Calu3 (cell line): ENCODE data around the gene MTTP. TPM values are rescaled to one million over a fixed set of nuclear protein-coding genes. Genes with fewer than 3 reads are reported as not detected.

Source experiments
- BruUV-seq: library from RNA; stranded (reverse); fragments of 400-500 nt; replicated peaks from 2 replicates; lab custom pipeline; 2021; lab: Mats Ljungman, UMichigan
- CTCF ChIA-PET: fragments of 300-600 bp; sonication (Branson Sonifier 250); formaldehyde crosslinking; loops from one replicate; lab custom pipeline; 2022; ENCODE audit warnings: antibody characterized with exemption; lab: Charles Lee
- DNase-seq: peaks from one replicate; pipeline ENCODE4 v3.0.0; 2022
- H3K27ac Mint-ChIP-seq: one replicate; pipeline ENCODE4 v1.8.0; 2022; ENCODE audit warnings: mixed read lengths; ENCODE audit not compliant: unreplicated experiment
- H3K27me3 Mint-ChIP-seq: one replicate; pipeline ENCODE4 v1.8.0; 2022; ENCODE audit warnings: mixed read lengths; ENCODE audit not compliant: unreplicated experiment
- H3K36me3 Mint-ChIP-seq: one replicate; pipeline ENCODE4 v1.8.0; 2022; ENCODE audit warnings: mild to moderate bottlenecking, moderate library complexity, mixed read lengths; ENCODE audit not compliant: insufficient read depth, unreplicated experiment
- H3K4me1 Mint-ChIP-seq: one replicate; pipeline ENCODE4 v1.8.0; 2022; ENCODE audit warnings: mild to moderate bottlenecking, low read depth, mixed read lengths; ENCODE audit not compliant: unreplicated experiment
- H3K4me3 Mint-ChIP-seq: one replicate; pipeline ENCODE4 v1.8.0; 2022; ENCODE audit warnings: mild to moderate bottlenecking, low read depth, moderate library complexity, mixed read lengths; ENCODE audit not compliant: unreplicated experiment
- H3K9me3 Mint-ChIP-seq: one replicate; pipeline ENCODE4 v1.8.0; 2022; ENCODE audit warnings: low read depth, mixed read lengths; ENCODE audit not compliant: unreplicated experiment
- intact Hi-C: fragments of 100-400 bp; cut with micrococcal nuclease; formaldehyde crosslinking; loops from one replicate; pipeline ENCODE4 v1.10.0; 2022; ENCODE audit not compliant: unreplicated experiment
- total RNA-seq: library from RNA; stranded (reverse); gene quantifications from 2 replicates; pipeline ENCODE4 v1.2.3, GENCODE V29; 2022
- TF ChIP-seq, protein P1 (sequence below): fragments of 200-600 bp; IDR thresholded peaks from one replicate; pipeline ENCODE4 v1.8.0; 2022; ENCODE audit warnings: antibody characterized with exemption; ENCODE audit not compliant: unreplicated experiment

MTTP gene
- total RNA-seq, 1 experiment from 2014 or later: not detected

GRCh38 chr4:99610605-99611175 is 36.1 kb downstream of the MTTP start:
- intact Hi-C loops: no loop called here
- no peak for DNase-seq
- Mint-ChIP-seq H3K36me3 (no peaks in the 10 kb centered on the region), H3K27me3 (no peaks in the 10 kb centered on the region), H3K4me3 (no peak overlapping the region), H3K9me3 (no peaks in the 10 kb centered on the region), H3K27ac (no peak overlapping the region), H3K4me1 (peaks cover 7% of the 10 kb centered on the region)
- BruUV-seq: no TSS peak
- TF ChIP-seq, protein P1, sequence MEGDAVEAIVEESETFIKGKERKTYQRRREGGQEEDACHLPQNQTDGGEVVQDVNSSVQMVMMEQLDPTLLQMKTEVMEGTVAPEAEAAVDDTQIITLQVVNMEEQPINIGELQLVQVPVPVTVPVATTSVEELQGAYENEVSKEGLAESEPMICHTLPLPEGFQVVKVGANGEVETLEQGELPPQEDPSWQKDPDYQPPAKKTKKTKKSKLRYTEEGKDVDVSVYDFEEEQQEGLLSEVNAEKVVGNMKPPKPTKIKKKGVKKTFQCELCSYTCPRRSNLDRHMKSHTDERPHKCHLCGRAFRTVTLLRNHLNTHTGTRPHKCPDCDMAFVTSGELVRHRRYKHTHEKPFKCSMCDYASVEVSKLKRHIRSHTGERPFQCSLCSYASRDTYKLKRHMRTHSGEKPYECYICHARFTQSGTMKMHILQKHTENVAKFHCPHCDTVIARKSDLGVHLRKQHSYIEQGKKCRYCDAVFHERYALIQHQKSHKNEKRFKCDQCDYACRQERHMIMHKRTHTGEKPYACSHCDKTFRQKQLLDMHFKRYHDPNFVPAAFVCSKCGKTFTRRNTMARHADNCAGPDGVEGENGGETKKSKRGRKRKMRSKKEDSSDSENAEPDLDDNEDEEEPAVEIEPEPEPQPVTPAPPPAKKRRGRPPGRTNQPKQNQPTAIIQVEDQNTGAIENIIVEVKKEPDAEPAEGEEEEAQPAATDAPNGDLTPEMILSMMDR: no peak
- CTCF ChIA-PET: interaction anchor here (0.6 kb wide), 1 partner anchor 190 kb away, joined by 3 read pairs; no protein-coding TSS in a partner anchor

DNA sequence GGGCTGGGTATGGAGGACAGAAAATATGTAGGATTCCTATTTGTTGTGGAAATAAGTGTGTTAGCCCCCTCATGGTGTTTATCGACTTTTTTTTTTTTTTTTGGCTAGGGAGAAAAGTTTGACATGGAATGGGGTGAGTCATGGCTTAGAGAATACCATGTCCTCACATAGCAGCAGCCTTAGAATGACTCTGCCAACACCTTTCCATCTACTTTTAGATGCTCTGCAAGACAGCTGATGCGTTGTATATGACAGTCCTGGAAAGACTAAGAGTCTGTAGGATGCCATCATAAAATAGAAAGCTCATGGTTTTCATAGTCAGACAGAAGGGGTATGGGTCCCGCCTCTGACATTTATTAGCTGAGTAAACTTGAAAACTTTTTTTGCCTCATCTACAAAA is 37.7 kb downstream of the MTTP start:
- Mint-ChIP-seq H3K9me3 (no peaks in the 10 kb centered on the region), H3K4me1 (peaks cover 7% of the 10 kb centered on the region), H3K27ac (no peak overlapping the region), H3K4me3 (no peak overlapping the region), H3K36me3 (no peaks in the 10 kb centered on the region), H3K27me3 (no peaks in the 10 kb centered on the region)
- intact Hi-C loops: no loop called here
- CTCF ChIA-PET: interaction anchor here (0.7 kb wide), 1 partner anchor 13 kb away, joined by 3 read pairs; no protein-coding TSS in a partner anchor
- BruUV-seq: no TSS peak
- TF ChIP-seq, protein P1: no peak
- no peak for DNase-seq

- no peak for DNase-seq
- Mint-ChIP-seq H3K27me3 (no peaks in the 10 kb centered on the region), H3K4me1 (peaks cover 7% of the 10 kb centered on the region), H3K36me3 (no peaks in the 10 kb centered on the region), H3K4me3 (no peak overlapping the region), H3K9me3 (no peaks in the 10 kb centered on the region), H3K27ac (no peak overlapping the region)
- no TSS peak for BruUV-seq
- TF ChIP-seq, protein P1: no peak
- CTCF ChIA-PET: interaction anchor here (0.7 kb wide), 1 partner anchor 14 kb away, joined by 3 read pairs; no protein-coding TSS in a partner anchor
- intact Hi-C loops: no loop called here
Measured at GRCh38 chr4:99612704-99613103, 38.1 kb downstream of the MTTP start.

DNA sequence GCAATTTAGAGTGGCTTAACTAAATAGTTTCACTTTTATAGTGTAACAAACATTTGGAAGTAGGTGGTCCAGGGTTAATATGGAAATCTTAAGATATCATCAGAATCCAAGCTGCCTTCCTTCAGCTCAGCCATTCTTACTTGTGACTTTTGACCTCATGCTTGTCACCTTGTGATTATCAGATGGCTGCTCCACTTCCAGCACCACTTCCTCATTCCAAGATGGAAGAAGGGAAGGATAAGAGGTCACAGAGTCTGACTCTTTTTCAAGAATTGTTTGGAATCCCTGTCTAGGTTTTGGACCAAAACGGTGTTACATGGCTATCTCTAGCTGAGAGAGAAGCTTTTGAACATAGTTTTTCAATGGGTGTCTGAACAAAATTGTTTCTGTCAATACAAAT is 39.9 kb downstream of the MTTP start:
- intact Hi-C loops: no loop called here
- TF ChIP-seq, protein P1: no peak
- no peak for DNase-seq
- no peaks in the 10 kb centered on the region for H3K27me3 Mint-ChIP-seq
- H3K36me3 Mint-ChIP-seq: no peaks in the 10 kb centered on the region
- H3K4me3 Mint-ChIP-seq: no peak overlapping the region
- BruUV-seq: no TSS peak
- H3K9me3 Mint-ChIP-seq: no peaks in the 10 kb centered on the region
- H3K4me1 Mint-ChIP-seq: peaks cover 7% of the 10 kb centered on the region
- H3K27ac Mint-ChIP-seq: no peak overlapping the region
- CTCF ChIA-PET: no interaction called here
